BE2C (cell line): Measurements from ENCODE around the gene SLC23A3.

Experiments
- DNase-seq: peaks from one replicate; pipeline ENCODE4 v3.0.0-alpha.2; 2020
- H3K27me3 ChIP-seq: fragments of 250-450 bp; sonication (Bioruptor Pico); 2 replicates; pipeline ENCODE4 v1.5.1; 2020; ENCODE audit warnings: mild to moderate bottlenecking
- H3K36me3 ChIP-seq: fragments of 250-450 bp; sonication (Bioruptor Pico); 2 replicates; pipeline ENCODE4 v1.5.1; 2020; ENCODE audit warnings: mild to moderate bottlenecking
- H3K4me1 ChIP-seq: fragments of 250-450 bp; sonication (Bioruptor Pico); 2 replicates; pipeline ENCODE4 v1.5.1; 2020
- H3K4me3 ChIP-seq: 2 replicates; pipeline ENCODE4 v1.5.1; 2011; ENCODE audit warnings: low read depth, low read length
- H3K9me3 ChIP-seq: fragments of 250-450 bp; sonication (Bioruptor Pico); 2 replicates; pipeline ENCODE4 v1.5.1; 2020
- CTCF ChIP-seq: IDR thresholded peaks from 2 replicates; pipeline ENCODE4 v1.5.1; 2012; ENCODE audit warnings: mild to moderate bottlenecking, low read depth, low read length

SLC23A3 gene

DNA sequence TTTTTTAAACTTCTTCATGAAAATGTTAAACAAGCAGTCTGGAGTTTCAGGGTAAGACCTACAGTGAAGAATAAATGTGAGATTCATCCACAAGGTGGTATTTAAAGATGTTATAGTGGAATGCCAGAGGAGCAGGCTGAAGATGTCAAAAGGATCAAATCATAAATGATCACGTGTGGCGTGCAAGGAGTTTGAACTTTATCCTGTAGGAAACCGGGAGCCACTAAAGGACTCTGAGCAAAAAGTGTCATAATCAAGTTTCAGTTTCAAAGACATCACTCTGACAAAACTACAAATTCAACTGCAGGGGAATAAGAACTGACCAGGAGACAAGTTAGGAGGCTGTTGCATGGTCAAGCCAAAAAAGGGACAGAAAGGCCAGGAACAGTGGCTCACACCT, 29.1 kb downstream of the SLC23A3 start:
- Histone ChIP-seq H3K9me3 (no peaks in the 10 kb centered on the region), H3K36me3 (peaks cover 6% of the 10 kb centered on the region)
- no peak for TF ChIP-seq CTCF

DNA sequence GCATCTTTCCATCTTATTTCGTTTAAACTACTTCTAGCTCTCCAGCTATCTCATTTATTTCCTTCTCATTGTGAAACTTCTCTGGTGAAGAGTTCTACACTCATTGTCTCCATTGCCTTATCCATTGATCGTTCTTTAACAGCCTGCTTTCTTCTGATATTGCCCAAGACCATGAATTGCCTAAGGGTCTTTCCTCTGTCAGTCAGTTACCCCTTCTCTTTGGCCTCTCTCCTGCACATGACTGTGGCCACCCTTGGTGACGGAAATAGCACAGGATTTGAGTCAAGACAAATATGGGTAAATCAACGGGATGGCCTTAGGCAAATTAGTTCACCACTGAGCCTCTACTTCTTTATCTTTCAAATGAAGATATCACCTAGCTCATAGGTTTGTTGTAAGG, 35.9 kb downstream of the SLC23A3 start:
- TF ChIP-seq CTCF = no peak
- H3K36me3 ChIP-seq = peaks cover 3% of the 10 kb centered on the region; the same call in 1 of the 2 replicates
- H3K27me3 ChIP-seq = no peaks in the 10 kb centered on the region
- DNase-seq = no peak
- no peaks in the 10 kb centered on the region for H3K4me1 ChIP-seq
- H3K9me3 ChIP-seq = no peaks in the 10 kb centered on the region
- no peak overlapping the region for H3K4me3 ChIP-seq

More for the DNA sequence above, 29.1 kb downstream of the SLC23A3 start:
- DNase-seq = no peak
- Histone ChIP-seq H3K4me3 (no peak overlapping the region), H3K4me1 (no peaks in the 10 kb centered on the region), H3K27me3 (no peaks in the 10 kb centered on the region)

GRCh38 chr2:219131744-219132143, 38.1 kb downstream of the SLC23A3 start:
- no peak for DNase-seq
- H3K4me1 ChIP-seq = no peaks in the 10 kb centered on the region
- H3K4me3 ChIP-seq = no peak overlapping the region
- no peaks in the 10 kb centered on the region for H3K27me3 ChIP-seq
- H3K36me3 ChIP-seq = no peaks in the 10 kb centered on the region
- no peak for TF ChIP-seq CTCF
- H3K9me3 ChIP-seq = no peaks in the 10 kb centered on the region

GRCh38 chr2:219131327-219131726, 38.5 kb downstream of the SLC23A3 start:
- H3K36me3 ChIP-seq = no peaks in the 10 kb centered on the region
- H3K27me3 ChIP-seq = no peaks in the 10 kb centered on the region
- H3K4me1 ChIP-seq = no peaks in the 10 kb centered on the region
- no peaks in the 10 kb centered on the region for H3K9me3 ChIP-seq
- DNase-seq = no peak
- no peak for TF ChIP-seq CTCF
- no peak overlapping the region for H3K4me3 ChIP-seq

DNA sequence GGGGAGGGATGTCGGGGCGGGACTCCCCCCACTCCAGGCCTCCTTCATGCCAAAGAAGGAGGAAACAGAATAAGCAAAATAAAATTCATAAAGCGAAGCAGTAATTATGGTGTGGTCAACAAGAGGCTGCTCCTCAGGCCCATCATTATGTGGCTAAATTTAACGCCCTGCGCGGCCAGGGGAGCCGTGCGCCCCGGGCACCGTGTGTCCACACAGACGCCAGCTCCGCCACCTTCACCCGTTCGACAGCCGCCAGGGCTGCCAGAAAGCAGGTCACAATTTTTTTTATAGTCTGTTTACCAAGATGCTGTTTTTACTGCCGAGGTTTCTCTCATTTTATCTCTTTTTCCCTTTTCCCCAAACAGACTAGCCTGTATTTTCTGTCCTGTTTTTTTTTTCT, 40.2 kb downstream of the SLC23A3 start:
- no peaks in the 10 kb centered on the region for H3K9me3 ChIP-seq
- H3K36me3 ChIP-seq = no peaks in the 10 kb centered on the region
- H3K27me3 ChIP-seq = no peaks in the 10 kb centered on the region
- no peak for DNase-seq
- H3K4me3 ChIP-seq = no peak overlapping the region
- no peak for TF ChIP-seq CTCF
- H3K4me1 ChIP-seq = no peaks in the 10 kb centered on the region; the same call in 1 of the 2 replicates

GRCh38 chr2:219128396-219128795, 41.4 kb downstream of the SLC23A3 start:
- DNase-seq = no peak
- TF ChIP-seq CTCF = no peak
- H3K4me1 ChIP-seq = no peaks in the 10 kb centered on the region; the same call in 1 of the 2 replicates

More at GRCh38 chr2:219128396-219128795, 41.4 kb downstream of the SLC23A3 start:
- Histone ChIP-seq H3K9me3 (no peaks in the 10 kb centered on the region), H3K36me3 (no peaks in the 10 kb centered on the region), H3K4me3 (no peak overlapping the region), H3K27me3 (no peaks in the 10 kb centered on the region)
